ENCODE data around the gene DLG2.
"Not testable (repeated sequence)": the region's sequence is repeated elsewhere in the genome, so short reads cannot be mapped to it uniquely, and the experiment has no call there.

DLG2 gene

GRCh38 chr11:85229723-85230122 is 397.4 kb downstream of the DLG2 start:
- not testable (repeated sequence) for DNase-seq (ENCODE audit: low read depth)

DNA sequence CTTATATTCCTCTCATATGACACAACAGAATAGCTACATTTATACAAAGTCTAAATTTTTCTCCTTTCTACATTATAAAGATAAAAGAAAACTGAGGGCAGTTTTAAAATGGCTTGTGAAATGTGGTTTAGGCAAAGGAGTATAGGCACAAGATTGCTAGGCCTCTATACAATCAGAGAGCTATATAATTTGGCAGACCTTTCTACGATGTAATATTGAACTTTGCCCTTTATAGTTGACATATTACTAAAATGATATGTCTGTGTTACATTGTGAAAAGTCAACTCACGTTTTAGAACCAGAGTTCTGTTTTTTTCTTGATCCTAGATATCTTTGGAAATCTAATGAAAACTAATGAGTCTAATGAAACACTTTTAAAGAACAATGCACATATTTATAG is 430.2 kb downstream of the DLG2 start:
- no peak for DNase-seq (ENCODE audit: low read depth)

- DNase-seq (ENCODE audit: low read depth), result no peak
Measured at GRCh38 chr11:85195934-85196333, 431.2 kb downstream of the DLG2 start.

- no peak for DNase-seq (ENCODE audit: low read depth)
Measured at GRCh38 chr11:85187992-85188391, 439.2 kb downstream of the DLG2 start.

DNA sequence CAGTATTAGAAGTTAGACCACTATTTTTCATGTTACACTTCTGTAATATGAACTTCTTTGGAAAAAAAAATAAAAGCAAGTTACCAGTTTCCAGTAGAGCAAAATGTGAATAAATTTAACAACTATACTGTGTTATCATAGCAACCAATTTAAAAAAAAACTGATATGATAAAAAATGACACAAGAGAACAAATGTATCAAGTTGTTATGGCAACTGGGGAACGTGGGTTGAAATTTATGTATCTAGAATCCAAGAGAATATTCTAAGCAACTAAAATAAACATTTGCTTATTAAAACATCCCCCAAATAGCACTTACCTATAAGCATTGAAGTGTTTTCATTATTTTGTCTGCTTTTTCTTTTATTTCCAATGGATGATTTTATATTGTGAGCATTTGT is 442.4 kb downstream of the DLG2 start:
- no peak for DNase-seq (ENCODE audit: low read depth)

GRCh38 chr11:85182441-85183387 is 444.4 kb downstream of the DLG2 start:
- DNase-seq (ENCODE audit: low read depth), result no peak

DNA sequence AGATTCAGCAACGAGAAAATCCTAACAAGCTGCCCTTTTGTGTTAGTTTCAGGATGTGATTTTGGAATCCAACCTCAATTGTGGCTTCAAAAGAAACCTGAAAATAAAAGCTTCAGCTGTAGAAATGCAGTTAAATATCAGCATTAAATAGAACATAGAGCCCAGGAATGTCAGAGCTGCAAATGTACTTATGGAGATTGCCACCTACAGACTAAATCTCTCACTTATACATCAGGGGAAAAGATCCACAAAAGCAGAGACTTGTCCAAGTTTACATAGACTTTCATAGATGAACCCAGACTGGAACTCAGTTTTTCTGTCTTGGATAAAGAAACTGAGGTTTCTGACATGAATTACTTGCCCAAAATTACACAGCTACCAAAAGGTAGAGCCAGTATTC is 446.6 kb downstream of the DLG2 start:
- DNase-seq (ENCODE audit: low read depth), result no peak

GRCh38 chr11:85171648-85172257 is 455.4 kb downstream of the DLG2 start:
- DNase-seq (ENCODE audit: low read depth), result no peak

- no peak for DNase-seq (ENCODE audit: low read depth)
Measured at GRCh38 chr11:85170184-85170583, 457.0 kb downstream of the DLG2 start.

- DNase-seq (ENCODE audit: low read depth), result no peak
Measured at GRCh38 chr11:85167471-85167870, 459.7 kb downstream of the DLG2 start.

- no peak for DNase-seq (ENCODE audit: low read depth)
Measured at GRCh38 chr11:85167038-85167437, 460.1 kb downstream of the DLG2 start.

GRCh38 chr11:85165819-85166218 is 461.3 kb downstream of the DLG2 start:
- DNase-seq (ENCODE audit: low read depth), result no peak

DNA sequence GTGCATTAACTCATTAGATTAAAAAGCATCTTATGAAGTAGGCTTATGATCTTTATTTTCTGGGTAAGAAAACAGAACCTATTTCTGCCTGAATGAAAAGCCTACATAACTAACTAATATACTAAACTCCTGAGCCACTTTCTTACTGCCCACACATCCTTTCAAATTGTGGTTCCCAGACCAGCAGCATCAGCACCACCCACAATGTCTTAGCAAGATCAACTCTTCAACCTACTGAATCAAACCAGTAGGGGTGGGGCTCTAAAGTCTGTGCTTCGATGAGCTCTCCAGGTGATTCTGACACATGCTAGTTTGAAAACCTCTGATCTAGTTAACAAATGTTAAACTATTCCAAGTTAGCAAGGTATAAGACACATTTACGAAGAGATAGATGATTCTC is 462.4 kb downstream of the DLG2 start:
- no peak for DNase-seq (ENCODE audit: low read depth)

DNA sequence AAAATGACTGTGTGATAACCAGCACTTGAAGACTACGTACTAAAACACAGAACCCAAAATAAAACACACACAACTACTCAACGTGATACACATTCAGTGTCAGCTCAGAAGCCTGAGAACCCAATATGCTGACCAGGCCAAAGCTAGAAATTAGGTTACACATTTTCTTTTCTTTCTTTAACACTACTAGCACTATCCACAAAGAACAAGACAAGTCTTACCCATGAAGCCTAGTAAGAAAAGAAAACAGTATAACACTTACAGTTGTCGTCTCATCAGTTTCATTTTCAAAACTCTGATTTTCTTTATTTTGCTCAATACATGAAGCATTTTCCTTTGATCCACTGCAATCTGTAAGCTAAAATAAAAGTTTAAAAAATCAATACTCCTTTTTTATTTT is 472.9 kb downstream of the DLG2 start:
- DNase-seq (ENCODE audit: low read depth), result no peak

DNA sequence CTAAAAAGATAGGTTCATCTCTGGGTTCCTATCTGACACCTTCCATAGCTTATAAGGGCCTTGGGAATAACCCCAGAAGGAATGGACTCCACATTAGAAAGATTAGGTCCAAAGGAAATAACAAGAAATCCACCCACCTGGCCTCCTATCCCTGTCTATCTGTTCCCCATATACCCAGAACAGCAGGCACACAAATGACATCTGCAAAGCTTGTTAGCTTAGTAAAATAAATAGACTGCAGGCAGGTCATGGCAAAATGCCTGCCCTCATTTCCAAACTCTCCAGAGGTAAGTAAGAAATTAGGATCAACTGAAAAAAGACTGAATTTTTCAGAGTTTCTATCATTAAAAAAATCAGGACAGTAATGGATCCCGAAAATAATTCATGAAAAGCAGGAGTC is 489.5 kb downstream of the DLG2 start:
- no peak for DNase-seq (ENCODE audit: low read depth)

- no peak for DNase-seq (ENCODE audit: low read depth)
Measured at GRCh38 chr11:85133636-85134035, 493.5 kb downstream of the DLG2 start.

- no peak for DNase-seq (ENCODE audit: low read depth)
Measured at GRCh38 chr11:85132851-85133585, 494.1 kb downstream of the DLG2 start.

- DNase-seq (ENCODE audit: low read depth), result no peak
Measured at GRCh38 chr11:85127349-85127748, 499.8 kb downstream of the DLG2 start.

DNA sequence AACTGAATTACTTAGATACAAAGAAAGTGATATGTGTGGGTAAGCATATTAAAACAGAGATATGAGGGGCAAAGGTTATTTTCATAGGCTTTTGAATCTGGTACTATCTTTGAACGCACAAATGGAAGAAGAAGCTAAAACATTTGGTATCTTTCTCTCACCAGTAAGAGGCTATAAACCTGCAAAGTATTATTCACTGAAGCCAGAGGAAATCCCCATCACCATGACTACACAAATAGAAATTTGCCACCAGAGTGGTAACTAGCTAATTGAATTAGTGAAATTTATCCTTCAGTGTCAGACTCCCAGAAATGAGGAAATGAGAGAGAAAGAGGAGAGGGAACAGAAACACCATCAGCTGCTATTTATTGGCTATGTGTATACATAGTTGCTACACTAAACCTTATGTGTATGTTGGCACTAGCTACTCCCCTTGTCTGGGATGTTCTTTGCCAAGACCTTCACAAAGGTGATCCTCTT is 503.4 kb downstream of the DLG2 start:
- DNase-seq (ENCODE audit: low read depth), result no peak

- DNase-seq (ENCODE audit: low read depth), result no peak
Measured at GRCh38 chr11:85118151-85118550, 509.0 kb downstream of the DLG2 start.

GRCh38 chr11:85115798-85116197 is 511.3 kb downstream of the DLG2 start:
- no peak for DNase-seq (ENCODE audit: low read depth)

DNA sequence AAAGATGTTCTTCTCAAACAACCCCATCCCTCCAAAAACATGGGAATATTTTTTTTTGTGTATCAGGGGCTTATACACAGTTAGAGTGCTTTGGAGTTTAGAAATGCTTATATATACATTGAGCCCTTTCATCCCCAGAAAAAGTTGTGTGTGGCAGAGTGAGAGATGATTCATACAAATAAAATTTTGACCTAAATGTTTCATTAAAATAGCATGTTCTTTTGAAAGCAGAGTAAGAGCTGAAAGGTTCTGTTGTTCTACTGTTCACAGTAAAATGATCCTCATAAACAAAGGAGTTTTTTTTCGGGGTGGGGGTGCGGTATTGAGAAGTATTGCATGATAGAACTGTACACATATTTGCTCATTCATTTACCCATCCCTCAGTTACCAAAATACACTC is 512.4 kb downstream of the DLG2 start:
- DNase-seq (ENCODE audit: low read depth), result no peak

DNA sequence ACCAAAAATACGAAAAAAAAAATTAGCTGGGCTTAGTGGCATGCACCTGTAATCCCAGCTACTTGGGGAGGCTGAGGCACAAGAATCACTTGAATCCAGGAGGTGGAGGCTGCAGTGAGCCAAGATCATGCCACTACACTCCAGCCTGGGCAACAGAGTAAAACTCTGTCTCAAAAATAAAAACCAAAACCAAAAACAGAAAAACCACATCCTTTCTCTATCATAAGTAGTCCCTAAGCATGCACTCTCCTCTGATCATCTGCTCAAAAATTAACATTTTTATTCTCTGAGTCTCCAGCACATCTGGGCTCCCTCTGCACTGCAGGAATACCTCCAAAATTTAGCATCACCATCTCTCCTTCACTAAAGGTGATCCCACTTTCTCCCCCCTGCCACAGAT is 516.9 kb downstream of the DLG2 start:
- not testable (repeated sequence) for DNase-seq (ENCODE audit: low read depth)
